ENCODE data around the gene GAL3ST2.

DNA sequence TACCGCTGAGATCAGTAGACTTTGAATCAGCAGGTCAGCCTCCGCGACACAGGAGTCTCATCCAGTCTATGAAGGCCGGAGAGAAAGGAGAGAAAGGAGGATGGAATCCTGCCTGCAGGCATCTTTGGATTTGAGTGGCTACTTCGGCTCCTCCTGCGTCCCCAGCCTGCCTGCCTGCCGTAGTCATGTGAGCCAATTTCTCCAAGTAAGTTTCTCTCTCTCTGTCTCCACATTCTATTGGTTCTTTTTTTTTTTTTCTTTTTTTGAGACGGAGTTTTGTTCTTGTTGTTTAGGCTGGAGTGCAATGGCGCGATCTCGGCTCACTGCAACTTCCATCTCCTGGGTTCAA is 65.4 kb downstream of the GAL3ST2 start:
- TF ChIP-seq, protein P1, sequence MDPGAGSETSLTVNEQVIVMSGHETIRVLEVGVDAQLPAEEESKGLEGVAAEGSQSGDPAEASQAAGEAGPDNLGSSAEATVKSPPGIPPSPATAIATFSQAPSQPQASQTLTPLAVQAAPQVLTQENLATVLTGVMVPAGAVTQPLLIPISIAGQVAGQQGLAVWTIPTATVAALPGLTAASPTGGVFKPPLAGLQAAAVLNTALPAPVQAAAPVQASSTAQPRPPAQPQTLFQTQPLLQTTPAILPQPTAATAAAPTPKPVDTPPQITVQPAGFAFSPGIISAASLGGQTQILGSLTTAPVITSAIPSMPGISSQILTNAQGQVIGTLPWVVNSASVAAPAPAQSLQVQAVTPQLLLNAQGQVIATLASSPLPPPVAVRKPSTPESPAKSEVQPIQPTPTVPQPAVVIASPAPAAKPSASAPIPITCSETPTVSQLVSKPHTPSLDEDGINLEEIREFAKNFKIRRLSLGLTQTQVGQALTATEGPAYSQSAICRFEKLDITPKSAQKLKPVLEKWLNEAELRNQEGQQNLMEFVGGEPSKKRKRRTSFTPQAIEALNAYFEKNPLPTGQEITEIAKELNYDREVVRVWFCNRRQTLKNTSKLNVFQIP (CRISPR knock-in tag; IDR thresholded peaks at IDR 0.05; ENCODE audit: borderline replicate concordance, low read depth): no peak
- TF ChIP-seq PPARA (CRISPR knock-in tag; IDR thresholded peaks at IDR 0.05; ENCODE audit: borderline replicate concordance): no peak
- TF ChIP-seq ZFP3 (CRISPR knock-in tag; IDR thresholded peaks at IDR 0.05): no peak
- no peak for TF ChIP-seq ZFP30 (CRISPR knock-in tag; IDR thresholded peaks at IDR 0.05)
- TF ChIP-seq, protein P2, sequence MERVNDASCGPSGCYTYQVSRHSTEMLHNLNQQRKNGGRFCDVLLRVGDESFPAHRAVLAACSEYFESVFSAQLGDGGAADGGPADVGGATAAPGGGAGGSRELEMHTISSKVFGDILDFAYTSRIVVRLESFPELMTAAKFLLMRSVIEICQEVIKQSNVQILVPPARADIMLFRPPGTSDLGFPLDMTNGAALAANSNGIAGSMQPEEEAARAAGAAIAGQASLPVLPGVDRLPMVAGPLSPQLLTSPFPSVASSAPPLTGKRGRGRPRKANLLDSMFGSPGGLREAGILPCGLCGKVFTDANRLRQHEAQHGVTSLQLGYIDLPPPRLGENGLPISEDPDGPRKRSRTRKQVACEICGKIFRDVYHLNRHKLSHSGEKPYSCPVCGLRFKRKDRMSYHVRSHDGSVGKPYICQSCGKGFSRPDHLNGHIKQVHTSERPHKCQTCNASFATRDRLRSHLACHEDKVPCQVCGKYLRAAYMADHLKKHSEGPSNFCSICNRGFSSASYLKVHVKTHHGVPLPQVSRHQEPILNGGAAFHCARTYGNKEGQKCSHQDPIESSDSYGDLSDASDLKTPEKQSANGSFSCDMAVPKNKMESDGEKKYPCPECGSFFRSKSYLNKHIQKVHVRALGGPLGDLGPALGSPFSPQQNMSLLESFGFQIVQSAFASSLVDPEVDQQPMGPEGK (CRISPR knock-in tag; IDR thresholded peaks at IDR 0.05; ENCODE audit: borderline replicate concordance): no peak
- no peak for TF ChIP-seq RARB (CRISPR knock-in tag; IDR thresholded peaks at IDR 0.05)
- no peak for TF ChIP-seq ZNF565 (CRISPR knock-in tag; conservative IDR thresholded peaks at IDR 0.05; ENCODE audit: low read depth)
- no peak for TF ChIP-seq TOX (CRISPR knock-in tag; IDR thresholded peaks at IDR 0.05; ENCODE audit: borderline replicate concordance)
- no peak for TF ChIP-seq ESRRG (CRISPR knock-in tag; IDR thresholded peaks at IDR 0.05)
- TF ChIP-seq, protein P3, sequence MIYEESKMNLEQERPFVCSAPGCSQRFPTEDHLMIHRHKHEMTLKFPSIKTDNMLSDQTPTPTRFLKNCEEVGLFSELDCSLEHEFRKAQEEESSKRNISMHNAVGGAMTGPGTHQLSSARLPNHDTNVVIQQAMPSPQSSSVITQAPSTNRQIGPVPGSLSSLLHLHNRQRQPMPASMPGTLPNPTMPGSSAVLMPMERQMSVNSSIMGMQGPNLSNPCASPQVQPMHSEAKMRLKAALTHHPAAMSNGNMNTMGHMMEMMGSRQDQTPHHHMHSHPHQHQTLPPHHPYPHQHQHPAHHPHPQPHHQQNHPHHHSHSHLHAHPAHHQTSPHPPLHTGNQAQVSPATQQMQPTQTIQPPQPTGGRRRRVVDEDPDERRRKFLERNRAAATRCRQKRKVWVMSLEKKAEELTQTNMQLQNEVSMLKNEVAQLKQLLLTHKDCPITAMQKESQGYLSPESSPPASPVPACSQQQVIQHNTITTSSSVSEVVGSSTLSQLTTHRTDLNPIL (CRISPR knock-in tag; IDR thresholded peaks at IDR 0.05; ENCODE audit: low read depth): no peak
- no peak for TF ChIP-seq ZNF8 (CRISPR knock-in tag; IDR thresholded peaks at IDR 0.05)
- TF ChIP-seq CSDC2 (CRISPR knock-in tag; IDR thresholded peaks at IDR 0.05): no peak

Measured in SK-N-SH treated with all-trans-retinoic acid at 6 μM for 48 hours (cell line).